ENCODE measurements around the gene TBC1D5.

DNA sequence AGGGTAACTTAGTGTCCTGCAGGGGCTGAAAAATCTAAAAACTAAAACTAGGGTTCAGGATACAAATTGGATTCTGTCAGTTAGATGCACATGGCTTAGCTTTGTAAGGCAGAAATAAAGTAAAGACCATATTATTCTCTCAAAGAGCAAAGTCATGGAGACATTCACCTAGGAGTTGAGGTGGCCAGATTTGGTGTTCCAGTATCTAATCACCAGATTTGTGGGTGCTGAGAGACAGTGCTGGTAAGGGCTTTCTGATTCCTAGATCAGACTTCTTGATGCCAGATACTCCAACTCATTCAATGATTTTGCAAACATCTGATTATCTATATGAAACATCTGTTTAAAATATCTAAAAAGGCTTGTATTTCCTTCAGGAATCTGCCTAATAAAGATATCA, 28.3 kb upstream of the TBC1D5 start:
- TF ChIP-seq POLR2AphosphoS5 (IDR thresholded peaks at IDR 0.05; ENCODE audit: borderline replicate concordance, low read depth, low read length) (no peak), EZH2 (IDR thresholded peaks at IDR 0.05) (no peak), FOXP2 (optimal IDR thresholded peaks at IDR 0.05; ENCODE audit: control extremely low read depth, extremely low read length, insufficient read depth) (no peak)
